H9 (cell line): ENCODE data around the gene DGKD. TPM values are rescaled to one million over a fixed set of nuclear protein-coding genes. Genes with fewer than 3 reads are reported as not detected.

Experiments
- DNase-seq: peaks from one replicate; pipeline ENCODE4 v3.0.0-alpha.2; 2017
- H2AFZ ChIP-seq: one replicate; pipeline ENCODE4 v1.6.1; 2013; ENCODE audit warnings: mild to moderate bottlenecking, low read length, control low read depth, moderate library complexity
- H2AK5ac ChIP-seq: 2 replicates; pipeline ENCODE4 v1.6.1; 2013; ENCODE audit warnings: low read length, control low read depth, mixed read lengths; ENCODE audit not compliant: insufficient read length
- H2BK120ac ChIP-seq: one replicate; pipeline ENCODE4 v1.6.1; 2013; ENCODE audit warnings: low read depth, mild to moderate bottlenecking, low read length, control low read depth, inconsistent platforms; ENCODE audit not compliant: poor library complexity, severe bottlenecking
- H2BK12ac ChIP-seq: 2 replicates; pipeline ENCODE4 v1.6.1; 2013; ENCODE audit warnings: low read length, control low read depth, mixed read lengths, low read depth; ENCODE audit not compliant: insufficient read length
- H2BK15ac ChIP-seq: 2 replicates; pipeline ENCODE4 v1.6.1; 2013; ENCODE audit warnings: low read depth, low read length, control low read depth
- H2BK20ac ChIP-seq: one replicate; pipeline ENCODE4 v1.6.1; 2013; ENCODE audit warnings: low read depth, mild to moderate bottlenecking, low read length, control low read depth, inconsistent platforms; ENCODE audit not compliant: poor library complexity, severe bottlenecking
- H2BK5ac ChIP-seq: 2 replicates; pipeline ENCODE4 v1.6.1; 2013; ENCODE audit warnings: low read length, control low read depth, mixed read lengths; ENCODE audit not compliant: insufficient read length
- H3K14ac ChIP-seq: 2 replicates; pipeline ENCODE4 v1.6.1; 2013; ENCODE audit warnings: low read length, control low read depth; ENCODE audit not compliant: insufficient read depth
- H3K18ac ChIP-seq: 2 replicates; pipeline ENCODE4 v1.6.1; 2013; ENCODE audit warnings: low read depth, mild to moderate bottlenecking, mixed read lengths, low read length, control low read depth; ENCODE audit not compliant: insufficient read length
- H3K23ac ChIP-seq: 2 replicates; pipeline ENCODE4 v1.6.1; 2013; ENCODE audit warnings: low read length, control low read depth, mixed read lengths, low read depth; ENCODE audit not compliant: insufficient read length
- H3K23me2 ChIP-seq: 2 replicates; pipeline ENCODE4 v1.6.1; 2013; ENCODE audit warnings: low read depth, mild to moderate bottlenecking, mixed read lengths, low read length, control low read depth; ENCODE audit not compliant: insufficient read length, poor library complexity, severe bottlenecking
- H3K27ac ChIP-seq: 2 replicates; pipeline ENCODE4 v1.5.1; 2013; ENCODE audit warnings: low read length, control low read depth, mixed read lengths, low read depth; ENCODE audit not compliant: insufficient read length
- H3K27me3 ChIP-seq: 2 replicates; pipeline ENCODE4 v1.6.1; 2013; ENCODE audit warnings: low read length, control low read depth, inconsistent platforms; ENCODE audit not compliant: insufficient read depth
- H3K4ac ChIP-seq: 2 replicates; pipeline ENCODE4 v1.6.1; 2013; ENCODE audit warnings: low read depth, mild to moderate bottlenecking, control low read depth, inconsistent platforms, low read length, moderate library complexity
- H3K4me1 ChIP-seq: 2 replicates; pipeline ENCODE4 v1.6.1; 2013; ENCODE audit warnings: low read length, control low read depth, inconsistent platforms; ENCODE audit not compliant: insufficient read depth
- H3K4me2 ChIP-seq: 2 replicates; pipeline ENCODE4 v1.6.1; 2013; ENCODE audit warnings: low read length, control low read depth, mixed read lengths; ENCODE audit not compliant: insufficient read length, insufficient read depth
- H3K56ac ChIP-seq: 2 replicates; pipeline ENCODE4 v1.6.1; 2013; ENCODE audit warnings: low read depth, mild to moderate bottlenecking, mixed read lengths, low read length, control low read depth; ENCODE audit not compliant: insufficient read length
- H3K79me1 ChIP-seq: 2 replicates; pipeline ENCODE4 v1.6.1; 2013; ENCODE audit warnings: low read depth, mild to moderate bottlenecking, moderate library complexity, low read length, control low read depth, inconsistent platforms; ENCODE audit not compliant: insufficient read depth, poor library complexity, severe bottlenecking
- H3K79me2 ChIP-seq: 2 replicates; pipeline ENCODE4 v1.6.1; 2013; ENCODE audit warnings: low read length, control low read depth, inconsistent platforms; ENCODE audit not compliant: insufficient read depth
- H3K9ac ChIP-seq: 2 replicates; pipeline ENCODE4 v1.6.1; 2013; ENCODE audit warnings: low read length, control low read depth, mixed read lengths; ENCODE audit not compliant: insufficient read length; ENCODE audit errors: extremely low read depth
- H3K9me3 ChIP-seq: one replicate; pipeline ENCODE4 v1.6.1; 2013; ENCODE audit warnings: low read depth, low read length, inconsistent platforms; ENCODE audit not compliant: control insufficient read depth
- H3T11ph ChIP-seq: one replicate; pipeline ENCODE4 v1.6.1; 2013; ENCODE audit warnings: mild to moderate bottlenecking, low read length, control low read depth, inconsistent platforms
- H4K20me1 ChIP-seq: one replicate; pipeline ENCODE4 v1.6.1; 2013; ENCODE audit not compliant: control insufficient read depth, insufficient read length, insufficient read depth
- H4K5ac ChIP-seq: 2 replicates; pipeline ENCODE4 v1.6.1; 2013; ENCODE audit warnings: low read depth, mild to moderate bottlenecking, mixed read lengths, low read length, control low read depth; ENCODE audit not compliant: insufficient read length
- H4K8ac ChIP-seq: replicated peaks from 2 replicates; pipeline ENCODE4 v1.6.1; 2013; ENCODE audit warnings: low read length, control low read depth, mixed read lengths, low read depth; ENCODE audit not compliant: insufficient read length
- H4K91ac ChIP-seq: 2 replicates; pipeline ENCODE4 v1.6.1; 2013; ENCODE audit warnings: low read depth, mild to moderate bottlenecking, moderate library complexity, mixed read lengths, low read length, control low read depth; ENCODE audit not compliant: insufficient read length
- H3K27ac Mint-ChIP-seq, 3 experiments: 2 replicates in 2 of 3; 3 replicates in 1 of 3; pipeline ENCODE4 v1.8.0; 2020 to 2021; ENCODE audit warnings: mixed read lengths in 3 of 3, mild to moderate bottlenecking in 1 of 3, moderate library complexity in 1 of 3
- H3K27me3 Mint-ChIP-seq: 2 replicates; pipeline ENCODE4 v1.8.0; 2021; ENCODE audit warnings: low read depth, mild to moderate bottlenecking, moderate library complexity, mixed read lengths
- H3K36me3 Mint-ChIP-seq, 3 experiments: 2 replicates in 2 of 3; 3 replicates in 1 of 3; pipeline ENCODE4 v1.8.0; 2020 to 2021; ENCODE audit warnings: low read depth in 3 of 3, mixed read lengths in 3 of 3; ENCODE audit not compliant: insufficient read depth in 1 of 3
- H3K4me1 Mint-ChIP-seq, 2 experiments: 2 replicates each; pipeline ENCODE4 v1.8.0; 2020; ENCODE audit warnings: mixed read lengths in 2 of 2
- H3K4me3 Mint-ChIP-seq, 2 experiments: 2 replicates in 1 of 2; 3 replicates in 1 of 2; pipeline ENCODE4 v1.8.0; 2020 to 2021; ENCODE audit warnings: mild to moderate bottlenecking in 2 of 2, mixed read lengths in 2 of 2, moderate library complexity in 1 of 2
- H3K9me3 Mint-ChIP-seq, 2 experiments: 2 replicates in 1 of 2; 3 replicates in 1 of 2; pipeline ENCODE4 v1.8.0; 2020; ENCODE audit warnings: mild to moderate bottlenecking in 2 of 2, mixed read lengths in 2 of 2, moderate library complexity in 1 of 2
- WGBS: extraction: QIAGEN DNeasy Blood & Tissue Kit; methylation state at CpG from one replicate; pipeline ENCODE4 v1.1.7; 2013; ENCODE audit warnings: missing lambda C conversion rate, low lambda C conversion rate, mixed read lengths; ENCODE audit not compliant: insufficient read length; ENCODE audit errors: extremely low coverage; 5-methylcytosine and 5-hydroxymethylcytosine counted together
- total RNA-seq: library from RNA; stranded (reverse); gene quantifications from 2 replicates; pipeline ENCODE4 v1.2.1, GENCODE V29; 2021
- TF ChIP-seq, protein P1 (sequence below): fragments of 200-600 bp; sonication (generic); conservative IDR thresholded peaks from 3 replicates; pipeline ENCODE4 v1.8.0; 2021; ENCODE audit warnings: antibody characterized with exemption, mild to moderate bottlenecking

DGKD gene
- total RNA-seq, 1 experiment from 2014 or later, result 20.7 TPM

DNA sequence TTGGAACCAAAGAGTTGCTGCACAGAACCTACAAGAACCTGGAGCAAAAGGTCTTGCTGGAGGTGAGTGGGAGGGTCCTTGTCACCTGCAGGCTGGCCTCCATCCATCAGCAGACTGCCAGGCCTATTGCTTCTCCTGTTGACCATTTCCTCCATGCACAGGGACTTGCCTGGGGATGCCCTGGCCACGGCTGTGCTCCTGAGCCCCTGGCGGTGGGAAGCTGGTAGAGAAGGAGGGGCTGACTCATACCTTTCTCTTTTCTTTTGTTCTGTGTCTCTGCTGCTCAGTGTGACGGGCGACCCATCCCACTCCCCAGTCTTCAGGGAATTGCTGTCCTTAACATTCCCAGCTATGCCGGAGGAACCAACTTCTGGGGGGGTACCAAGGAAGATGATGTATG is 102.6 kb downstream of the DGKD start:
- no peak overlapping the region for H4K91ac ChIP-seq
- no peaks in the 10 kb centered on the region for H3K4me1 ChIP-seq
- H2BK15ac ChIP-seq, result no peak overlapping the region
- DNase-seq, result peak; percentile 54
- no peak overlapping the region for H2BK12ac ChIP-seq
- H3K27ac ChIP-seq, result no peak overlapping the region
- WGBS, result no CpG with 5 or more reads among the region's 5 CpGs
- peak overlapping the region in 1 of 3 experiments; percentile 91; a peak in 2 of 7 replicates for H3K27ac Mint-ChIP-seq
- no peak overlapping the region for H4K8ac ChIP-seq
- no peak overlapping the region for H3K56ac ChIP-seq
- H2AK5ac ChIP-seq, result no peak overlapping the region
- no peaks in the 10 kb centered on the region for H3K9me3 ChIP-seq
- TF ChIP-seq, protein P1, sequence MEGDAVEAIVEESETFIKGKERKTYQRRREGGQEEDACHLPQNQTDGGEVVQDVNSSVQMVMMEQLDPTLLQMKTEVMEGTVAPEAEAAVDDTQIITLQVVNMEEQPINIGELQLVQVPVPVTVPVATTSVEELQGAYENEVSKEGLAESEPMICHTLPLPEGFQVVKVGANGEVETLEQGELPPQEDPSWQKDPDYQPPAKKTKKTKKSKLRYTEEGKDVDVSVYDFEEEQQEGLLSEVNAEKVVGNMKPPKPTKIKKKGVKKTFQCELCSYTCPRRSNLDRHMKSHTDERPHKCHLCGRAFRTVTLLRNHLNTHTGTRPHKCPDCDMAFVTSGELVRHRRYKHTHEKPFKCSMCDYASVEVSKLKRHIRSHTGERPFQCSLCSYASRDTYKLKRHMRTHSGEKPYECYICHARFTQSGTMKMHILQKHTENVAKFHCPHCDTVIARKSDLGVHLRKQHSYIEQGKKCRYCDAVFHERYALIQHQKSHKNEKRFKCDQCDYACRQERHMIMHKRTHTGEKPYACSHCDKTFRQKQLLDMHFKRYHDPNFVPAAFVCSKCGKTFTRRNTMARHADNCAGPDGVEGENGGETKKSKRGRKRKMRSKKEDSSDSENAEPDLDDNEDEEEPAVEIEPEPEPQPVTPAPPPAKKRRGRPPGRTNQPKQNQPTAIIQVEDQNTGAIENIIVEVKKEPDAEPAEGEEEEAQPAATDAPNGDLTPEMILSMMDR, result peak; percentile 37; the same call in 2 of the 3 replicates
- H3T11ph ChIP-seq, result no peak overlapping the region
- no peak overlapping the region for H2BK20ac ChIP-seq
- no peak overlapping the region for H3K18ac ChIP-seq
- H3K14ac ChIP-seq, result no peak overlapping the region
- no peak overlapping the region for H3K9ac ChIP-seq
- H3K9me3 Mint-ChIP-seq, result no peaks in the 10 kb centered on the region
- H4K20me1 ChIP-seq, result no peaks in the 10 kb centered on the region
- peaks cover 0 to 2% of the 10 kb centered on the region in 2 experiments; a peak in 1 of 4 replicates for H3K4me1 Mint-ChIP-seq
- H3K23ac ChIP-seq, result no peak overlapping the region
- no peak overlapping the region for H3K4me3 Mint-ChIP-seq
- no peak overlapping the region for H3K4ac ChIP-seq
- H3K27me3 Mint-ChIP-seq, result no peaks in the 10 kb centered on the region
- H2BK120ac ChIP-seq, result no peak overlapping the region
- no peaks in the 10 kb centered on the region for H3K79me1 ChIP-seq
- H3K27me3 ChIP-seq, result no peaks in the 10 kb centered on the region
- H4K5ac ChIP-seq, result no peak overlapping the region
- H3K23me2 ChIP-seq, result no peaks in the 10 kb centered on the region
- no peak overlapping the region for H2AFZ ChIP-seq
- no peaks in the 10 kb centered on the region for H3K79me2 ChIP-seq
- H3K4me2 ChIP-seq, result no peak overlapping the region
- H3K36me3 Mint-ChIP-seq, result peaks cover 9 to 56% (median 44%) of the 10 kb centered on the region in 3 experiments; a peak in 6 of 7 replicates
- H2BK5ac ChIP-seq, result no peak overlapping the region
